OCI-LY1 (cell line): ENCODE results near the gene LRRC3C.

Experiments
- H2AFZ ChIP-seq: fragments of 200-600 bp; sonication (generic), shearing (Covaris generic); 2 replicates; pipeline ENCODE4 v1.6.0; 2014; ENCODE audit warnings: antibody characterized with exemption, mild to moderate bottlenecking, low read length
- H3F3A ChIP-seq: fragments of 200-600 bp; sonication (generic), shearing (Covaris generic); 2 replicates; pipeline ENCODE4 v1.6.0; 2014; ENCODE audit warnings: mild to moderate bottlenecking, antibody characterized with exemption, low read length, moderate library complexity; ENCODE audit not compliant: insufficient read depth
- H3K27ac ChIP-seq: fragments of 200-600 bp; sonication (generic); 2 replicates; pipeline ENCODE4 v1.5.1; 2014; ENCODE audit warnings: low read length, mixed run types, mild to moderate bottlenecking, low read depth; ENCODE audit not compliant: poor library complexity, severe bottlenecking
- H3K27me3 ChIP-seq: fragments of 200-600 bp; sonication (generic); 2 replicates; pipeline ENCODE4 v1.6.0; 2014; ENCODE audit warnings: antibody characterized with exemption, mild to moderate bottlenecking, low read length, moderate library complexity; ENCODE audit not compliant: insufficient read depth
- H3K36me3 ChIP-seq: fragments of 200-600 bp; sonication (generic); 2 replicates; pipeline ENCODE4 v1.6.1; 2014; ENCODE audit warnings: mild to moderate bottlenecking, antibody characterized with exemption, low read length, moderate library complexity, mixed read lengths; ENCODE audit not compliant: insufficient read depth
- H3K4me1 ChIP-seq: fragments of 200-600 bp; sonication (generic); 2 replicates; pipeline ENCODE4 v1.5.1; 2014; ENCODE audit warnings: mild to moderate bottlenecking, low read length, moderate library complexity; ENCODE audit not compliant: insufficient read depth, severe bottlenecking
- H3K4me2 ChIP-seq: fragments of 200-600 bp; sonication (generic), shearing (Covaris generic); 2 replicates; pipeline ENCODE4 v1.6.1; 2014; ENCODE audit warnings: low read length
- H3K4me3 ChIP-seq: fragments of 200-600 bp; sonication (generic); 2 replicates; pipeline ENCODE4 v1.5.1; 2014; ENCODE audit warnings: low read length, low read depth, mild to moderate bottlenecking, mixed read lengths; ENCODE audit not compliant: poor library complexity, severe bottlenecking
- H3K79me2 ChIP-seq: fragments of 200-600 bp; shearing (Covaris generic); 2 replicates; pipeline ENCODE4 v1.6.1; 2016; ENCODE audit warnings: mixed run types, low read length, mixed read lengths; ENCODE audit not compliant: insufficient read depth
- H3K9ac ChIP-seq: fragments of 200-600 bp; sonication (generic), shearing (Covaris generic); 2 replicates; pipeline ENCODE4 v1.6.1; 2014; ENCODE audit warnings: mild to moderate bottlenecking, low read length, mixed read lengths
- H3K9me2 ChIP-seq: fragments of 200-600 bp; sonication (generic), shearing (Covaris generic); 2 replicates; pipeline ENCODE4 v1.6.1; 2014; ENCODE audit warnings: low read depth, mild to moderate bottlenecking, low read length, mixed read lengths
- H3K9me3 ChIP-seq: fragments of 200-600 bp; shearing (Covaris generic); 2 replicates; pipeline ENCODE4 v1.6.1; 2014; ENCODE audit warnings: low read length, mixed read lengths
- H4K20me1 ChIP-seq: fragments of 200-600 bp; sonication (generic), shearing (Covaris generic); 2 replicates; pipeline ENCODE4 v1.6.0; 2016; ENCODE audit warnings: mild to moderate bottlenecking, low read length; ENCODE audit not compliant: insufficient read depth
- CTCF ChIP-seq: fragments of 200-600 bp; sonication (generic), shearing (Covaris generic); IDR thresholded peaks from 2 replicates; pipeline ENCODE4 v1.5.1; 2017; ENCODE audit warnings: mild to moderate bottlenecking, antibody characterized with exemption, low read length, moderate library complexity, mixed read lengths
- EZH2 ChIP-seq: fragments of 200-600 bp; sonication (generic), shearing (Covaris generic); IDR thresholded peaks from 2 replicates; pipeline ENCODE4 v1.8.0; 2017; ENCODE audit warnings: borderline replicate concordance, mixed run types, mild to moderate bottlenecking, antibody characterized with exemption, low read length, moderate library complexity, mixed read lengths

The LRRC3C gene

GRCh38 chr17:39908789-39909352 lies 18.7 kb upstream of the LRRC3C start:
- no peak for TF ChIP-seq EZH2
- TF ChIP-seq CTCF = no peak
- Histone ChIP-seq H3K36me3 (peaks cover 72% of the 10 kb centered on the region), H3K9me3 (no peaks in the 10 kb centered on the region), H3F3A (no peaks in the 10 kb centered on the region), H3K27ac (no peak overlapping the region), H3K79me2 (no peaks in the 10 kb centered on the region), H3K9ac (no peak overlapping the region), H2AFZ (no peak overlapping the region), H3K4me3 (no peak overlapping the region), H3K4me2 (no peak overlapping the region), H4K20me1 (no peaks in the 10 kb centered on the region), H3K4me1 (no peaks in the 10 kb centered on the region), H3K9me2 (no peaks in the 10 kb centered on the region), H3K27me3 (no peaks in the 10 kb centered on the region)

GRCh38 chr17:39913989-39914388 lies 13.5 kb upstream of the LRRC3C start:
- H3K27ac ChIP-seq = no peak overlapping the region
- no peaks in the 10 kb centered on the region for H3K79me2 ChIP-seq
- H3K9me3 ChIP-seq = no peaks in the 10 kb centered on the region
- H3K4me1 ChIP-seq = no peaks in the 10 kb centered on the region
- H3F3A ChIP-seq = no peaks in the 10 kb centered on the region
- no peak overlapping the region for H3K4me2 ChIP-seq
- no peak overlapping the region for H3K9ac ChIP-seq
- H3K27me3 ChIP-seq = no peaks in the 10 kb centered on the region
- peaks cover 63% of the 10 kb centered on the region for H3K36me3 ChIP-seq
- no peaks in the 10 kb centered on the region for H4K20me1 ChIP-seq
- H3K9me2 ChIP-seq = no peaks in the 10 kb centered on the region
- no peak for TF ChIP-seq CTCF
- H3K4me3 ChIP-seq = no peak overlapping the region
- H2AFZ ChIP-seq = no peak overlapping the region

- no peaks in the 10 kb centered on the region for H3K4me1 ChIP-seq
Observed at GRCh38 chr17:39915559-39915958, 12.0 kb upstream of the LRRC3C start.

More at GRCh38 chr17:39915559-39915958, 12.0 kb upstream of the LRRC3C start:
- TF ChIP-seq EZH2 (no peak), CTCF (no peak)
- Histone ChIP-seq H3K27ac (no peak overlapping the region), H3K79me2 (no peaks in the 10 kb centered on the region), H3K9me2 (no peaks in the 10 kb centered on the region), H3K9ac (no peak overlapping the region), H4K20me1 (no peaks in the 10 kb centered on the region), H3K36me3 (peaks cover 61% of the 10 kb centered on the region), H3K4me3 (no peak overlapping the region), H3K4me2 (no peak overlapping the region), H2AFZ (no peak overlapping the region), H3F3A (no peaks in the 10 kb centered on the region), H3K27me3 (no peaks in the 10 kb centered on the region), H3K9me3 (no peaks in the 10 kb centered on the region)
